HCT116 (cell line): ENCODE results near the gene KIF1A. TPM values are rescaled to one million over a fixed set of nuclear protein-coding genes. Genes with fewer than 3 reads are reported as not detected.

Source experiments
- ATAC-seq: fragments of 200-7000 bp; cut with Tn5 transposase; 2 replicates; pipeline ENCODE4 v1.9.1; 2020; ENCODE audit warnings: mild to moderate bottlenecking, moderate library complexity
- BruUV-seq: library from RNA; stranded (reverse); fragments of 400-500 nt; replicated peaks from 2 replicates; lab custom pipeline; 2021; lab: Mats Ljungman, UMichigan
- CTCF ChIA-PET: fragments of 300-600 bp; sonication (Branson Sonifier 250); formaldehyde crosslinking; loops from one replicate; lab custom pipeline; 2021; ENCODE audit warnings: antibody characterized with exemption; lab: Charles Lee
- POLR2A ChIA-PET: fragments of 300-600, 350-600 bp; sonication (Branson Sonifier 250); formaldehyde crosslinking; loops from one replicate; lab custom pipeline; 2021; ENCODE audit warnings: antibody characterized with exemption; lab: Charles Lee
- RAD21 ChIA-PET, 2 experiments: fragments of 300-600 bp; sonication (Branson Sonifier 250); formaldehyde crosslinking; loops; one replicate each; lab custom pipeline; 2023; ENCODE audit warnings: low total read pairs in 2 of 2; ENCODE audit not compliant: uncharacterized antibody in 2 of 2, unreplicated experiment in 2 of 2, low non-redundant PET in 1 of 2; lab: Charles Lee
- DNase-seq: peaks from one replicate; pipeline ENCODE4 v3.0.0-alpha.2; 2010; ENCODE audit warnings: low read depth, low spot score
- H2AFZ ChIP-seq: fragments of 200-600 bp; shearing (Covaris generic), sonication (generic); 2 replicates; pipeline ENCODE4 v1.6.1; 2017; ENCODE audit warnings: low read depth, mixed run types, mixed read lengths, antibody characterized with exemption, low read length; ENCODE audit not compliant: poor library complexity, severe bottlenecking
- H3K27ac ChIP-seq: 2 replicates; pipeline ENCODE4 v1.5.1; 2012; ENCODE audit warnings: low read depth, low read length
- H3K27me3 ChIP-seq: fragments of 200-600 bp; sonication (generic); 2 replicates; pipeline ENCODE4 v1.6.1; 2016; ENCODE audit warnings: mixed run types, low read length, mixed read lengths; ENCODE audit not compliant: insufficient read depth
- H3K36me3 ChIP-seq, 2 experiments: fragments of 200-500 bp in 1 of 2; fragments of 200-600 bp in 1 of 2; sonication (Bioruptor generic) in 1 of 2; sonication (generic) in 1 of 2; 2 replicates each; pipeline versions ENCODE4 v1.5.1 to v1.6.1; 2014 to 2016; ENCODE audit warnings: low read length in 2 of 2, inconsistent platforms in 1 of 2, mixed read lengths in 1 of 2, mixed run types in 1 of 2; ENCODE audit not compliant: insufficient read depth in 2 of 2, control insufficient read depth in 1 of 2
- H3K4me1 ChIP-seq, 2 experiments: fragments of 200-600 bp in 1 of 2; sonication (generic) in 1 of 2; 2 replicates each; pipeline versions ENCODE4 v1.5.1 to v1.6.1; 2012 to 2017; ENCODE audit warnings: low read length in 2 of 2, inconsistent platforms in 1 of 2, mild to moderate bottlenecking in 1 of 2, mixed read lengths in 1 of 2, mixed run types in 1 of 2, moderate library complexity in 1 of 2; ENCODE audit not compliant: insufficient read depth in 2 of 2, control insufficient read depth in 1 of 2
- H3K4me2 ChIP-seq: fragments of 200-600 bp; sonication (generic); 2 replicates; pipeline ENCODE4 v1.6.1; 2017; ENCODE audit warnings: mixed run types, low read length, mixed read lengths
- H3K4me3 ChIP-seq, 2 experiments: fragments of 200-600 bp in 1 of 2; sonication (generic) in 1 of 2; replicated peaks in 1 of 2; 2 replicates each; pipeline ENCODE4 v1.5.1; 2011 to 2016; ENCODE audit warnings: low read length in 2 of 2, control low read depth in 1 of 2, low read depth in 1 of 2, mild to moderate bottlenecking in 1 of 2, mixed read lengths in 1 of 2, mixed run types in 1 of 2
- H3K79me2 ChIP-seq: fragments of 200-600 bp; sonication (generic); 2 replicates; pipeline ENCODE4 v1.6.1; 2017; ENCODE audit warnings: mild to moderate bottlenecking, mixed run types, low read length, moderate library complexity, mixed read lengths; ENCODE audit not compliant: insufficient read depth
- H3K9ac ChIP-seq: fragments of 200-600 bp; sonication (generic); 2 replicates; pipeline ENCODE4 v1.6.1; 2016; ENCODE audit warnings: low read length, mixed read lengths
- H3K9me2 ChIP-seq: fragments of 200-600 bp; sonication (generic), shearing (Covaris generic); 2 replicates; pipeline ENCODE4 v1.6.1; 2017; ENCODE audit warnings: mixed run types, mild to moderate bottlenecking, moderate library complexity; ENCODE audit not compliant: insufficient read depth
- H3K9me3 ChIP-seq, 2 experiments: fragments of 200-500 bp in 1 of 2; fragments of 200-600 bp in 1 of 2; sonication (Bioruptor generic) in 1 of 2; sonication (generic) in 1 of 2; 2 replicates each; pipeline ENCODE4 v1.6.1; 2014 to 2017; ENCODE audit warnings: low read length in 2 of 2, mixed read lengths in 2 of 2, inconsistent platforms in 1 of 2, low read depth in 1 of 2, mild to moderate bottlenecking in 1 of 2, mixed run types in 1 of 2, moderate library complexity in 1 of 2; ENCODE audit not compliant: control insufficient read depth in 1 of 2, insufficient read depth in 1 of 2
- H4K20me1 ChIP-seq: fragments of 200-600 bp; sonication (generic), shearing (Covaris generic); 2 replicates; pipeline ENCODE4 v1.6.1; 2017; ENCODE audit warnings: mixed run types, mild to moderate bottlenecking, moderate library complexity; ENCODE audit not compliant: insufficient read depth
- ATF3 ChIP-seq: IDR thresholded peaks from 2 replicates; pipeline ENCODE4 v1.6.1; 2012
- CBX3 ChIP-seq: IDR thresholded peaks from 2 replicates; pipeline ENCODE4 v1.6.1; 2012; ENCODE audit warnings: low read depth
- CEBPB ChIP-seq: IDR thresholded peaks from 2 replicates; pipeline ENCODE4 v1.6.1; 2012; ENCODE audit warnings: low read depth
- CTCF ChIP-seq, 3 experiments: fragments of 200-600 bp in 1 of 3; sonication (generic) in 1 of 3; IDR thresholded peaks in 2 of 3; conservative IDR thresholded peaks in 1 of 3; 2 replicates each; pipeline ENCODE4 v1.5.1; 2012 to 2017; ENCODE audit warnings: low read depth in 2 of 3, low read length in 2 of 3, antibody characterized with exemption in 1 of 3, borderline replicate concordance in 1 of 3, control low read depth in 1 of 3, mild to moderate bottlenecking in 1 of 3, mixed read lengths in 1 of 3, mixed run types in 1 of 3, moderate library complexity in 1 of 3; ENCODE audit not compliant: insufficient read depth in 1 of 3
- EGR1 ChIP-seq: IDR thresholded peaks from 2 replicates; pipeline ENCODE4 v1.6.1; 2012; ENCODE audit warnings: low read depth
- ELF1 ChIP-seq: IDR thresholded peaks from 2 replicates; pipeline ENCODE4 v1.6.1; 2012; ENCODE audit warnings: low read depth, borderline replicate concordance
- EZH2phosphoT487 ChIP-seq: fragments of 200-600 bp; IDR thresholded peaks from 2 replicates; pipeline ENCODE4 v1.6.1; 2018; ENCODE audit warnings: antibody characterized with exemption, borderline replicate concordance
- POLR2AphosphoS5 ChIP-seq: IDR thresholded peaks from 2 replicates; pipeline ENCODE4 v1.6.1; 2011; ENCODE audit warnings: mild to moderate bottlenecking, low read depth, low read length, moderate library complexity
- RAD21 ChIP-seq: IDR thresholded peaks from 2 replicates; pipeline ENCODE4 v1.6.1; 2012; ENCODE audit warnings: low read depth, mild to moderate bottlenecking
- REST ChIP-seq: IDR thresholded peaks from 2 replicates; pipeline ENCODE4 v1.6.1; 2012; ENCODE audit warnings: low read depth
- SIN3A ChIP-seq: IDR thresholded peaks from 2 replicates; pipeline ENCODE4 v1.6.1; 2012; ENCODE audit warnings: low read depth
- SP1 ChIP-seq: IDR thresholded peaks from 2 replicates; pipeline ENCODE4 v1.6.1; 2012; ENCODE audit warnings: low read depth
- YY1 ChIP-seq: IDR thresholded peaks from 2 replicates; pipeline ENCODE4 v1.6.1; 2011; ENCODE audit warnings: low read length, low read depth, moderate library complexity, mild to moderate bottlenecking; ENCODE audit not compliant: insufficient replicate concordance; ENCODE audit errors: extremely low read depth
- ZFX ChIP-seq: fragments of 450-650 bp; IDR thresholded peaks from 2 replicates; pipeline ENCODE4 v1.6.1; 2017
- ZNF274 ChIP-seq: fragments of 200-500 bp; sonication (Bioruptor generic); IDR thresholded peaks from 2 replicates; pipeline ENCODE4 v1.6.1; 2014; ENCODE audit warnings: mild to moderate bottlenecking, low read depth, low read length, inconsistent platforms
- intact Hi-C: fragments of 100-400 bp; cut with micrococcal nuclease; formaldehyde crosslinking; loops from 2 replicates; pipeline ENCODE4 v1.10.0; 2022
- total RNA-seq: library from RNA; stranded (reverse); gene quantifications from one replicate; pipeline ENCODE4 v1.2.1, GENCODE V29; 2021; ENCODE audit not compliant: unreplicated experiment

The KIF1A gene
- total RNA-seq, 1 experiment from 2014 or later, result 0.27 TPM

- Histone ChIP-seq H3K9me2 (no peaks in the 10 kb centered on the region), H3K79me2 (no peaks in the 10 kb centered on the region), H3K36me3 (no peaks in the 10 kb centered on the region), H2AFZ (no peak overlapping the region), H3K4me3 (no peak overlapping the region), H3K27ac (no peak overlapping the region), H3K9ac (no peak overlapping the region), H3K9me3 (no peaks in the 10 kb centered on the region)
- RAD21 ChIA-PET, result interaction anchor here (1.2 to 1.5 kb wide), 2 partner anchors 29 kb away, joined by 5 to 7 read pairs; no protein-coding TSS in a partner anchor
- intact Hi-C loops, result loop anchor here (1.0 to 10.0 kb wide), 3 partner anchors 29 to 327 kb away; no protein-coding TSS in a partner anchor
- no peak for ATAC-seq
- POLR2A ChIA-PET, result no interaction called here
- BruUV-seq, result no TSS peak
- no peak for DNase-seq
- TF ChIP-seq RAD21 (no peak), ZNF274 (no peak), CEBPB (no peak), ATF3 (no peak), CTCF (IDR thresholded peaks at IDR 0.05 in 2 of 3, conservative IDR thresholded peaks at IDR 0.05 in 1 of 3; ENCODE audit: borderline replicate concordance in 1 of 3, insufficient read depth in 1 of 3, low read depth in 2 of 3, low read length in 2 of 3) (no peak), ELF1 (no peak), YY1 (no peak), REST (no peak), CBX3 (no peak), POLR2AphosphoS5 (no peak), SP1 (no peak), ZFX (no peak), SIN3A (no peak), EGR1 (no peak), EZH2phosphoT487 (no peak)
- TF ChIP-seq, all 23 proteins: peak for 0
- H3K4me2 ChIP-seq, result no peak overlapping the region
- H4K20me1 ChIP-seq, result no peaks in the 10 kb centered on the region
- no peaks in the 10 kb centered on the region for H3K4me1 ChIP-seq
- 0 out of 2 replicates have a peak, but pooled peaks cover 2% of the 10 kb centered on the region for H3K27me3 ChIP-seq
- CTCF ChIA-PET, result interaction anchor here (1.0 to 1.7 kb wide), 15 partner anchors 12 to 345 kb away, joined by 3 to 17 read pairs (median 4); partner anchors contain the start of genes CAPN10, PASK and PPP1R7
These were observed 19.4 kb upstream of the KIF1A start for GRCh38 chr2:240839152-240840143.
